Placental epithelial cell (primary cell): ENCODE data around the gene NT5C3A. TPM values are rescaled to one million over a fixed set of nuclear protein-coding genes. Genes with fewer than 3 reads are reported as not detected.

ENCODE experiments used
- small RNA-seq: library from RNA; depleted of rRNA; stranded (forward); fragments of <200 nt; gene quantifications from one replicate; pipeline ENCODE3, GENCODE V24; 2012
- total RNA-seq: library from RNA; depleted of rRNA; stranded (reverse); fragments of >200 nt; gene quantifications from 2 replicates; pipeline ENCODE4 v1.2.3, GENCODE V29; 2012

Gene NT5C3A
- 7.5 and 11.8 TPM in 2 replicates for total RNA-seq

GRCh38 chr7:33062023-33062781 lies at the start of gene NT5C3A:
TSS of gene NT5C3A (minus strand) at chr7:33062776. CDS start at chr7:33062705, 71 bp downstream.

GRCh38 chr7:33109005-33109757 lies 46.6 kb upstream of the NT5C3A start, which contains the start of gene RP9:
TSS of gene RP9 (minus strand) at chr7:33109404. CDS start at chr7:33109372, 32 bp downstream.

Small RNA genes lying within 50 kb of the gene (small RNA-seq; reads per million reads assigned to genes)
- 0.14 reads per million for gene RN7SL505P
- not detected for gene RNU6-388P
- gene RPS29P14 = not detected

Other genes with a start within 250 kb of the NT5C3A start
- gene KBTBD2, start 171.0 kb downstream of the NT5C3A start, total RNA-seq = 32.2 and 43.9 TPM in 2 replicates
- 274 and 324 TPM in 2 replicates for gene FKBP9, start 105.3 kb downstream of the NT5C3A start, total RNA-seq
- gene RP9, start 46.6 kb upstream of the NT5C3A start, total RNA-seq = 2.9 and 5.9 TPM in 2 replicates
- gene BBS9, start 66.8 kb upstream of the NT5C3A start, total RNA-seq = 34.3 and 43.2 TPM in 2 replicates